Liver (tissue), 3 donors: ENCODE results near the gene CFAP97D1.

ENCODE experiments used
- EGR1 ChIP-seq, 2 donors: IDR thresholded peaks; 2 replicates each; pipeline ENCODE4 v1.6.1; 2016 to 2018; ENCODE audit warnings: antibody characterized with exemption in 2 of 2, low read depth in 2 of 2
- FOXA1 ChIP-seq: IDR thresholded peaks from 2 replicates; pipeline ENCODE4 v1.6.1; 2016; ENCODE audit warnings: antibody characterized with exemption
- GABPA ChIP-seq, 2 donors: IDR thresholded peaks in 1 of 2; conservative IDR thresholded peaks in 1 of 2; 2 replicates each; pipeline ENCODE4 v1.6.1; 2016; ENCODE audit warnings: antibody characterized with exemption in 2 of 2, mild to moderate bottlenecking in 1 of 2, moderate library complexity in 1 of 2
- RAD21 ChIP-seq, 2 donors: IDR thresholded peaks; 2 replicates each; pipeline ENCODE4 v1.6.1; 2016; ENCODE audit warnings: antibody characterized with exemption in 2 of 2, mild to moderate bottlenecking in 2 of 2
- SP1 ChIP-seq: IDR thresholded peaks from 2 replicates; pipeline ENCODE4 v1.6.1; 2018; ENCODE audit warnings: antibody characterized with exemption, mild to moderate bottlenecking
- TAF1 ChIP-seq: conservative IDR thresholded peaks from 2 replicates; pipeline ENCODE4 v1.6.1; 2016; ENCODE audit warnings: antibody characterized with exemption, mild to moderate bottlenecking
- YY1 ChIP-seq: IDR thresholded peaks from 2 replicates; pipeline ENCODE4 v1.6.1; 2016; ENCODE audit warnings: antibody characterized with exemption, mild to moderate bottlenecking
- TF ChIP-seq, protein P1 (sequence below): IDR thresholded peaks from 2 replicates; pipeline ENCODE4 v1.6.1; 2016; ENCODE audit warnings: antibody characterized with exemption, mild to moderate bottlenecking
- TF ChIP-seq, protein P2 (sequence below): fragments of 150-350 bp; IDR thresholded peaks from 2 replicates; pipeline ENCODE4 v1.5.1; 2017; ENCODE audit warnings: improper control_type of control experiment, low read depth, low read length; ENCODE audit not compliant: missing input control
- TF ChIP-seq, protein P3 (sequence below): IDR thresholded peaks from 2 replicates; pipeline ENCODE4 v1.6.1; 2016; ENCODE audit warnings: antibody characterized with exemption
- donor health status: healthy.
- donor health status: healthy.

DNA sequence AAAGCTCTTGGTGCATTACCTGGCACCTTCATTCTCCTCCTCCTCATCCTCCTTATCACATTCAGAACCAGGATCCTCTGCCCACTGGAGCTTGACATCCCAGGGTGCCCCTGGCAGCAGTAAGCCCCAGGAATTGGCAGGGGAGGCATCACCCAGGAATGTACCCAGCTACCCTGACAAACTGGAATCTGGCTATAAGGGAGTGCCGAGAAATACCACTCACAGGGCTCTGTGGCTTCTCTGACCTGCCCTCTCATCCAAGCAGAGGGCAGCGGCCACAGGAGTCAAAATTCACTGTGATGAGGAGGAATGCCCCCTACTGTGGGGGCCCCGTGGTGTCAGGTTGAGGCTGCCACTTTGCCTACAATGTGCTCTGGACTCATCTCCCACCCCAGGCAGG is 33.2 kb downstream of the CFAP97D1 start:
- TF ChIP-seq, protein P1, sequence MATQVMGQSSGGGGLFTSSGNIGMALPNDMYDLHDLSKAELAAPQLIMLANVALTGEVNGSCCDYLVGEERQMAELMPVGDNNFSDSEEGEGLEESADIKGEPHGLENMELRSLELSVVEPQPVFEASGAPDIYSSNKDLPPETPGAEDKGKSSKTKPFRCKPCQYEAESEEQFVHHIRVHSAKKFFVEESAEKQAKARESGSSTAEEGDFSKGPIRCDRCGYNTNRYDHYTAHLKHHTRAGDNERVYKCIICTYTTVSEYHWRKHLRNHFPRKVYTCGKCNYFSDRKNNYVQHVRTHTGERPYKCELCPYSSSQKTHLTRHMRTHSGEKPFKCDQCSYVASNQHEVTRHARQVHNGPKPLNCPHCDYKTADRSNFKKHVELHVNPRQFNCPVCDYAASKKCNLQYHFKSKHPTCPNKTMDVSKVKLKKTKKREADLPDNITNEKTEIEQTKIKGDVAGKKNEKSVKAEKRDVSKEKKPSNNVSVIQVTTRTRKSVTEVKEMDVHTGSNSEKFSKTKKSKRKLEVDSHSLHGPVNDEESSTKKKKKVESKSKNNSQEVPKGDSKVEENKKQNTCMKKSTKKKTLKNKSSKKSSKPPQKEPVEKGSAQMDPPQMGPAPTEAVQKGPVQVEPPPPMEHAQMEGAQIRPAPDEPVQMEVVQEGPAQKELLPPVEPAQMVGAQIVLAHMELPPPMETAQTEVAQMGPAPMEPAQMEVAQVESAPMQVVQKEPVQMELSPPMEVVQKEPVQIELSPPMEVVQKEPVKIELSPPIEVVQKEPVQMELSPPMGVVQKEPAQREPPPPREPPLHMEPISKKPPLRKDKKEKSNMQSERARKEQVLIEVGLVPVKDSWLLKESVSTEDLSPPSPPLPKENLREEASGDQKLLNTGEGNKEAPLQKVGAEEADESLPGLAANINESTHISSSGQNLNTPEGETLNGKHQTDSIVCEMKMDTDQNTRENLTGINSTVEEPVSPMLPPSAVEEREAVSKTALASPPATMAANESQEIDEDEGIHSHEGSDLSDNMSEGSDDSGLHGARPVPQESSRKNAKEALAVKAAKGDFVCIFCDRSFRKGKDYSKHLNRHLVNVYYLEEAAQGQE: no peak
- TF ChIP-seq EGR1 (IDR thresholded peaks at IDR 0.05; ENCODE audit: low read depth in 2 of 2) (no peak), GABPA (IDR thresholded peaks at IDR 0.05 in 1 of 2, conservative IDR thresholded peaks at IDR 0.05 in 1 of 2) (no peak), FOXA1 (no peak), TAF1 (no peak), RAD21 (IDR thresholded peaks at IDR 0.05) (no peak), SP1 (no peak), YY1 (no peak)
- TF ChIP-seq, protein P2, sequence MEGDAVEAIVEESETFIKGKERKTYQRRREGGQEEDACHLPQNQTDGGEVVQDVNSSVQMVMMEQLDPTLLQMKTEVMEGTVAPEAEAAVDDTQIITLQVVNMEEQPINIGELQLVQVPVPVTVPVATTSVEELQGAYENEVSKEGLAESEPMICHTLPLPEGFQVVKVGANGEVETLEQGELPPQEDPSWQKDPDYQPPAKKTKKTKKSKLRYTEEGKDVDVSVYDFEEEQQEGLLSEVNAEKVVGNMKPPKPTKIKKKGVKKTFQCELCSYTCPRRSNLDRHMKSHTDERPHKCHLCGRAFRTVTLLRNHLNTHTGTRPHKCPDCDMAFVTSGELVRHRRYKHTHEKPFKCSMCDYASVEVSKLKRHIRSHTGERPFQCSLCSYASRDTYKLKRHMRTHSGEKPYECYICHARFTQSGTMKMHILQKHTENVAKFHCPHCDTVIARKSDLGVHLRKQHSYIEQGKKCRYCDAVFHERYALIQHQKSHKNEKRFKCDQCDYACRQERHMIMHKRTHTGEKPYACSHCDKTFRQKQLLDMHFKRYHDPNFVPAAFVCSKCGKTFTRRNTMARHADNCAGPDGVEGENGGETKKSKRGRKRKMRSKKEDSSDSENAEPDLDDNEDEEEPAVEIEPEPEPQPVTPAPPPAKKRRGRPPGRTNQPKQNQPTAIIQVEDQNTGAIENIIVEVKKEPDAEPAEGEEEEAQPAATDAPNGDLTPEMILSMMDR: no peak
- TF ChIP-seq, protein P3, sequence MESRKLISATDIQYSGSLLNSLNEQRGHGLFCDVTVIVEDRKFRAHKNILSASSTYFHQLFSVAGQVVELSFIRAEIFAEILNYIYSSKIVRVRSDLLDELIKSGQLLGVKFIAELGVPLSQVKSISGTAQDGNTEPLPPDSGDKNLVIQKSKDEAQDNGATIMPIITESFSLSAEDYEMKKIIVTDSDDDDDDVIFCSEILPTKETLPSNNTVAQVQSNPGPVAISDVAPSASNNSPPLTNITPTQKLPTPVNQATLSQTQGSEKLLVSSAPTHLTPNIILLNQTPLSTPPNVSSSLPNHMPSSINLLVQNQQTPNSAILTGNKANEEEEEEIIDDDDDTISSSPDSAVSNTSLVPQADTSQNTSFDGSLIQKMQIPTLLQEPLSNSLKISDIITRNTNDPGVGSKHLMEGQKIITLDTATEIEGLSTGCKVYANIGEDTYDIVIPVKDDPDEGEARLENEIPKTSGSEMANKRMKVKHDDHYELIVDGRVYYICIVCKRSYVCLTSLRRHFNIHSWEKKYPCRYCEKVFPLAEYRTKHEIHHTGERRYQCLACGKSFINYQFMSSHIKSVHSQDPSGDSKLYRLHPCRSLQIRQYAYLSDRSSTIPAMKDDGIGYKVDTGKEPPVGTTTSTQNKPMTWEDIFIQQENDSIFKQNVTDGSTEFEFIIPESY: no peak
